Activated CD4-positive, alpha-beta T cell treated with anti-CD3 and anti-CD28 coated beads for 1 hour (primary cell): ENCODE data around the gene NOLC1.

Experiments
- DNase-seq: peaks from one replicate; pipeline ENCODE4 v3.0.0-alpha.2; 2020

NOLC1 gene

GRCh38 chr10:102151774-102152544 is at the start of gene NOLC1:
Gene NOLC1 (plus strand): TSS chr10:102152389. CDS start chr10:102152411, 22 bp downstream.
- peak; percentile 100 for DNase-seq

GRCh38 chr10:102102421-102102820 is 49.8 kb upstream of the NOLC1 start:
- no peak for DNase-seq

- no peak for DNase-seq
These were observed 45.2 kb upstream of the NOLC1 start for GRCh38 chr10:102106998-102107397.

GRCh38 chr10:102109166-102110116 is 42.7 kb upstream of the NOLC1 start:
- DNase-seq: no peak

GRCh38 chr10:102111276-102111675 is 40.9 kb upstream of the NOLC1 start:
- no peak for DNase-seq

- no peak for DNase-seq
These were observed 39.9 kb upstream of the NOLC1 start for GRCh38 chr10:102112210-102112817.

GRCh38 chr10:102113261-102113955 is 38.8 kb upstream of the NOLC1 start:
- no peak for DNase-seq

- DNase-seq: no peak
These were observed 38.0 kb upstream of the NOLC1 start for GRCh38 chr10:102113956-102114857.

GRCh38 chr10:102114861-102115618 is 37.1 kb upstream of the NOLC1 start:
- DNase-seq: peak; percentile 69

GRCh38 chr10:102115775-102116174 is 36.4 kb upstream of the NOLC1 start:
- DNase-seq: no peak

GRCh38 chr10:102116656-102117055 is 35.5 kb upstream of the NOLC1 start:
- DNase-seq: no peak

GRCh38 chr10:102117391-102118159 is 34.6 kb upstream of the NOLC1 start:
- peak; percentile 53 for DNase-seq

- DNase-seq: no peak
These were observed 33.3 kb upstream of the NOLC1 start for GRCh38 chr10:102118867-102119266.

- peak; percentile 16 for DNase-seq
These were observed 32.6 kb upstream of the NOLC1 start for GRCh38 chr10:102119417-102120141.

GRCh38 chr10:102120142-102120990 is 31.8 kb upstream of the NOLC1 start, which contains the start of gene LDB1:
Gene LDB1 (minus strand): TSS chr10:102120368. CDS start chr10:102120110, 258 bp downstream.
- DNase-seq: peak; percentile 48

- DNase-seq: no peak
These were observed 31.0 kb upstream of the NOLC1 start for GRCh38 chr10:102120991-102121738.

GRCh38 chr10:102121739-102122372 is 30.3 kb upstream of the NOLC1 start:
- DNase-seq: no peak
